Esophagus muscularis mucosa (tissue), 3 donors: ENCODE measurements around the gene YY2.

Experiments
- CTCF ChIP-seq, 3 experiments: fragments of 200-600 bp in 2 of 3; fragments of 450-650 bp in 1 of 3; sonication (generic) in 2 of 3; IDR thresholded peaks; one replicate each; pipeline ENCODE4 v1.5.1; 2017 to 2019; ENCODE audit warnings: antibody characterized with exemption in 3 of 3, mild to moderate bottlenecking in 2 of 3, moderate library complexity in 1 of 3
- POLR2A ChIP-seq: fragments of 450-650 bp; IDR thresholded peaks from one replicate; pipeline ENCODE4 v1.6.1; 2017; ENCODE audit warnings: antibody characterized with exemption, moderate library complexity, mild to moderate bottlenecking, low read depth

GRCh38 chrX:21843179-21843578 is 12.6 kb upstream of the YY2 start:
- TF ChIP-seq POLR2A: no peak
- TF ChIP-seq CTCF (IDR thresholded peaks at IDR 0.05): no peak
